ENCODE data around the gene NFYA. TPM values are rescaled to one million over a fixed set of nuclear protein-coding genes. Genes with fewer than 3 reads are reported as not detected.

Gene NFYA
- total RNA-seq, 1 experiment from 2014 or later = 31.9 TPM

GRCh38 chr6:41071923-41072835 is 595 bp upstream of the NFYA start, which contains the start of gene OARD1:
OARD1 (minus strand) TSS chr6:41072356; CDS start chr6:41071634, 722 bp downstream.
- POLR2A ChIA-PET (ENCODE audit: unreplicated experiment) = interaction anchor here (0.5 to 0.7 kb wide), 6 partner anchors 12 to 1559 kb away, joined by 3 to 7 read pairs (median 4); no protein-coding TSS in a partner anchor
- intact Hi-C loops (cut with micrococcal nuclease; ENCODE audit: unreplicated experiment) = loop anchor here (1.0 to 5.0 kb wide), 2 partner anchors 75 to 1870 kb away; no protein-coding TSS in a partner anchor
- peaks cover 52% of the 10 kb centered on the region for H3K79me2 ChIP-seq (ENCODE audit: low read depth)
- H3K4me1 ChIP-seq (replicated peaks; ENCODE audit: insufficient read depth) = peaks cover 32% of the 10 kb centered on the region
- peak within 1 kb of the TSS; percentile 95 for H2AFZ ChIP-seq
- H3K4me3 ChIP-seq = peak within 1 kb of the TSS; percentile 82
- peak within 1 kb of the TSS; percentile 96 for H3K27ac ChIP-seq
- H3K9me3 ChIP-seq (ENCODE audit: insufficient read depth, low read depth) = no peaks in the 10 kb centered on the region
- no peaks in the 10 kb centered on the region for H3K9me2 ChIP-seq (ENCODE audit: insufficient read depth)
- peaks cover 20% of the 10 kb centered on the region for H4K20me1 ChIP-seq (ENCODE audit: insufficient read depth)
- TF ChIP-seq EZH2 (IDR thresholded peaks at IDR 0.05; ENCODE audit: low read depth) (no peak), CTCF (conservative IDR thresholded peaks at IDR 0.05) (no peak)
- DNase-seq = peak; percentile 95 to 99
- peak within 1 kb of the TSS; percentile 91 for H3K4me2 ChIP-seq
- peaks cover 40% of the 10 kb centered on the region for H3F3A ChIP-seq (ENCODE audit: insufficient read depth, low read depth)
- CTCF ChIA-PET = interaction anchor here (1.0 kb wide), 1 partner anchor 75 kb away, joined by 4 read pairs; no protein-coding TSS in a partner anchor
- 0 out of 2 replicates have a peak, but pooled peaks cover under 1% of the 10 kb centered on the region for H3K36me3 ChIP-seq (ENCODE audit: low read depth)
- TSS peak; percentile 69 for BruUV-seq (replicated peaks)
- H3K27me3 ChIP-seq (ENCODE audit: insufficient read depth, low read depth) = no peaks in the 10 kb centered on the region

- intact Hi-C loops (cut with micrococcal nuclease; ENCODE audit: unreplicated experiment) = loop anchor here (5.0 kb wide), 1 partner anchor 1871 kb away; no protein-coding TSS in a partner anchor
- no TSS peak for BruUV-seq (replicated peaks)
- CTCF ChIA-PET = interaction anchor here (0.7 to 1.0 kb wide), 2 partner anchors 76 to 975 kb away, joined by 4 read pairs; no protein-coding TSS in a partner anchor
- H3K27ac ChIP-seq = peak overlapping the region; percentile 96
- peak; percentile 72 to 79 for DNase-seq
- peak overlapping the region; percentile 86 for H2AFZ ChIP-seq
- H3K27me3 ChIP-seq (ENCODE audit: insufficient read depth, low read depth) = no peaks in the 10 kb centered on the region
- peaks cover 34% of the 10 kb centered on the region for H3F3A ChIP-seq (ENCODE audit: insufficient read depth, low read depth)
- peak overlapping the region; percentile 82 for H3K4me3 ChIP-seq
- H3K36me3 ChIP-seq (ENCODE audit: low read depth) = peaks cover 11% of the 10 kb centered on the region
- POLR2A ChIA-PET (ENCODE audit: unreplicated experiment) = no interaction called here
- peaks cover 32% of the 10 kb centered on the region for H3K4me1 ChIP-seq (replicated peaks; ENCODE audit: insufficient read depth)
- no peaks in the 10 kb centered on the region for H3K9me2 ChIP-seq (ENCODE audit: insufficient read depth)
- no peaks in the 10 kb centered on the region for H3K9me3 ChIP-seq (ENCODE audit: insufficient read depth, low read depth)
- no peak for TF ChIP-seq EZH2 (IDR thresholded peaks at IDR 0.05; ENCODE audit: low read depth)
- no peak for TF ChIP-seq CTCF (conservative IDR thresholded peaks at IDR 0.05)
- peaks cover 25% of the 10 kb centered on the region for H4K20me1 ChIP-seq (ENCODE audit: insufficient read depth)
- H3K79me2 ChIP-seq (ENCODE audit: low read depth) = peaks cover 64% of the 10 kb centered on the region
- H3K4me2 ChIP-seq = peak overlapping the region; percentile 91
These were observed 611 bp downstream of the NFYA start for GRCh38 chr6:41073203-41073967.
